H1 (cell line): ENCODE measurements around the gene CACNA2D4. TPM values are rescaled to one million over a fixed set of nuclear protein-coding genes. Genes with fewer than 3 reads are reported as not detected.

ENCODE experiments used
- CTCF ChIA-PET: fragments of 300-600 bp; sonication (Branson Sonifier 250); formaldehyde crosslinking; loops from one replicate; lab custom pipeline; 2021; ENCODE audit not compliant: partially characterized antibody; lab: Charles Lee
- POLR2A ChIA-PET: fragments of 300-600 bp; sonication (Branson Sonifier 250); formaldehyde crosslinking; loops from one replicate; lab custom pipeline; 2021; ENCODE audit warnings: inconsistent platforms; ENCODE audit not compliant: partially characterized antibody; lab: Charles Lee
- DNase-seq, 2 experiments: peaks; one replicate each; pipeline versions ENCODE4 v3.0.0 to v3.0.0-alpha.2; 2010 to 2022; ENCODE audit warnings: low spot score in 2 of 2, low read depth in 1 of 2, mixed read lengths in 1 of 2
- FAIRE-seq: peaks from 2 replicates; lab custom pipeline; 2011; peaks lifted over from hg19 to GRCh38; lab: Jason Lieb, UNC
- H2AFZ ChIP-seq: 2 replicates; pipeline ENCODE4 v1.8.1; 2012; ENCODE audit warnings: low read length, inconsistent platforms
- H2AK5ac ChIP-seq: 2 replicates; pipeline ENCODE4 v1.6.1; 2013; ENCODE audit warnings: low read depth, low read length
- H2BK120ac ChIP-seq: replicated peaks from 2 replicates; pipeline ENCODE3; 2013; ENCODE audit warnings: low read depth, low read length, inconsistent platforms
- H2BK12ac ChIP-seq: 2 replicates; pipeline ENCODE4 v1.6.1; 2013; ENCODE audit warnings: low read depth, low read length
- H2BK15ac ChIP-seq: 2 replicates; pipeline ENCODE4 v1.6.1; 2013; ENCODE audit warnings: low read length
- H2BK20ac ChIP-seq: 2 replicates; pipeline ENCODE4 v1.6.1; 2013; ENCODE audit warnings: low read length
- H2BK5ac ChIP-seq: 2 replicates; pipeline ENCODE4 v1.6.1; 2013; ENCODE audit warnings: low read depth, low read length
- H3K14ac ChIP-seq: 2 replicates; pipeline ENCODE4 v1.6.1; 2013; ENCODE audit warnings: inconsistent platforms; ENCODE audit not compliant: insufficient read length
- H3K18ac ChIP-seq: 2 replicates; pipeline ENCODE4 v1.6.1; 2013; ENCODE audit warnings: low read length; ENCODE audit errors: extremely low read depth
- H3K23ac ChIP-seq: 2 replicates; pipeline ENCODE4 v1.6.1; 2013; ENCODE audit warnings: inconsistent platforms; ENCODE audit not compliant: insufficient read length
- H3K23me2 ChIP-seq: 2 replicates; pipeline ENCODE4 v1.6.1; 2013; ENCODE audit warnings: low read depth, low read length
- H3K27ac ChIP-seq: 2 replicates; pipeline ENCODE4 v1.6.1; 2011; ENCODE audit warnings: low read depth, low read length, inconsistent platforms
- H3K27me3 ChIP-seq, 4 experiments: replicated peaks in 1 of 4; 1 replicate in 1 of 4; 2 replicates in 3 of 4; pipeline versions ENCODE4 v1.6.1 to v1.8.1; 2011 to 2013; ENCODE audit warnings: low read length in 3 of 4, mild to moderate bottlenecking in 3 of 4, inconsistent platforms in 2 of 4, mixed read lengths in 2 of 4, moderate library complexity in 1 of 4; ENCODE audit not compliant: control insufficient read depth in 3 of 4, insufficient read depth in 3 of 4; ENCODE audit errors: extremely low read depth in 1 of 4
- H3K36me3 ChIP-seq, 4 experiments: 2 replicates each; pipeline versions ENCODE4 v1.6.1 to v1.8.1; 2011 to 2013; ENCODE audit warnings: mild to moderate bottlenecking in 4 of 4, low read length in 3 of 4, moderate library complexity in 2 of 4, control low read depth in 1 of 4, inconsistent platforms in 1 of 4; ENCODE audit not compliant: insufficient read depth in 4 of 4, control insufficient read depth in 2 of 4
- H3K4ac ChIP-seq: replicated peaks from 2 replicates; pipeline ENCODE3; 2013; ENCODE audit warnings: low read length, low read depth, mixed read lengths, inconsistent platforms; ENCODE audit not compliant: insufficient read length
- H3K4me1 ChIP-seq, 4 experiments: replicated peaks in 1 of 4; 1 replicate in 1 of 4; 2 replicates in 3 of 4; pipeline versions ENCODE4 v1.6.1 to v1.8.1; 2011 to 2013; ENCODE audit warnings: low read length in 3 of 4, inconsistent platforms in 2 of 4, mixed read lengths in 1 of 4; ENCODE audit not compliant: insufficient read depth in 4 of 4, control insufficient read depth in 3 of 4
- H3K4me2 ChIP-seq, 2 experiments: 2 replicates each; pipeline versions ENCODE4 v1.6.1 to v1.8.1; 2011 to 2013; ENCODE audit warnings: low read depth in 2 of 2, low read length in 2 of 2, control low read depth in 1 of 2, inconsistent platforms in 1 of 2, mild to moderate bottlenecking in 1 of 2; ENCODE audit not compliant: insufficient read depth in 1 of 2
- H3K4me3 ChIP-seq, 4 experiments: fragments of 200-600, 300-600 bp in 1 of 4; sonication (generic), shearing (Covaris generic), sonication (Bioruptor Twin) in 1 of 4; 2 replicates each; pipeline versions ENCODE4 v1.5.1 to v1.8.1; 2011 to 2016; ENCODE audit warnings: low read length in 4 of 4, low read depth in 3 of 4, control low read depth in 2 of 4, inconsistent platforms in 2 of 4, mild to moderate bottlenecking in 2 of 4, mixed read lengths in 1 of 4, moderate library complexity in 1 of 4; ENCODE audit not compliant: insufficient read depth in 2 of 4; ENCODE audit errors: extremely low read depth in 1 of 4
- H3K56ac ChIP-seq: replicated peaks from 2 replicates; pipeline ENCODE3; 2013; ENCODE audit warnings: low read depth, mild to moderate bottlenecking, mixed read lengths, low read length, inconsistent platforms; ENCODE audit not compliant: insufficient read length
- H3K79me1 ChIP-seq: 2 replicates; pipeline ENCODE4 v1.6.1; 2013; ENCODE audit warnings: low read depth, low read length, control low read depth
- H3K79me2 ChIP-seq, 2 experiments: 2 replicates each; pipeline versions ENCODE4 v1.6.1 to v1.8.1; 2012 to 2013; ENCODE audit warnings: low read length in 2 of 2, mild to moderate bottlenecking in 2 of 2, inconsistent platforms in 1 of 2; ENCODE audit not compliant: insufficient read depth in 2 of 2, control insufficient read depth in 1 of 2
- H3K9ac ChIP-seq, 4 experiments: replicated peaks in 1 of 4; 1 replicate in 1 of 4; 2 replicates in 3 of 4; pipeline versions ENCODE4 v1.6.1 to v1.8.1; 2011 to 2013; ENCODE audit warnings: low read depth in 3 of 4, low read length in 3 of 4, control low read depth in 2 of 4, mild to moderate bottlenecking in 2 of 4, moderate library complexity in 2 of 4, inconsistent platforms in 1 of 4; ENCODE audit errors: extremely low read depth in 1 of 4
- H3K9me3 ChIP-seq, 2 experiments: 2 replicates each; pipeline versions ENCODE4 v1.6.1 to v1.8.1; 2012 to 2013; ENCODE audit warnings: mild to moderate bottlenecking in 2 of 2, moderate library complexity in 2 of 2, control low read depth in 1 of 2, inconsistent platforms in 1 of 2, low read depth in 1 of 2, low read length in 1 of 2, mixed read lengths in 1 of 2; ENCODE audit not compliant: insufficient read depth in 2 of 2
- H4K20me1 ChIP-seq, 2 experiments: replicated peaks in 1 of 2; 2 replicates each; pipeline versions ENCODE3 to v1.8.1; 2011 to 2013; ENCODE audit warnings: inconsistent platforms in 2 of 2, low read length in 2 of 2, mild to moderate bottlenecking in 1 of 2; ENCODE audit not compliant: insufficient read depth in 2 of 2, control insufficient read depth in 1 of 2
- H4K5ac ChIP-seq: 2 replicates; pipeline ENCODE4 v1.6.1; 2013; ENCODE audit warnings: low read length, low read depth, mixed read lengths, inconsistent platforms; ENCODE audit not compliant: insufficient read length
- H4K8ac ChIP-seq: 2 replicates; pipeline ENCODE4 v1.8.0; 2013; ENCODE audit warnings: mild to moderate bottlenecking, moderate library complexity, low read length, inconsistent platforms; ENCODE audit not compliant: insufficient read depth; ENCODE audit errors: extremely low read depth
- H4K91ac ChIP-seq: replicated peaks from 2 replicates; pipeline ENCODE3; 2013; ENCODE audit warnings: low read length, mixed read lengths, inconsistent platforms; ENCODE audit not compliant: insufficient read length
- BRCA1 ChIP-seq: IDR thresholded peaks from 2 replicates; pipeline ENCODE4 v1.6.1; 2012; ENCODE audit warnings: low read depth, low read length, improper control_type of control experiment
- EGR1 ChIP-seq: IDR thresholded peaks from 2 replicates; pipeline ENCODE4 v1.6.1; 2011; ENCODE audit warnings: low read depth, low read length, borderline replicate concordance
- JUND ChIP-seq: IDR thresholded peaks from 2 replicates; pipeline ENCODE4 v1.6.1; 2011; ENCODE audit warnings: mild to moderate bottlenecking, improper control_type of control experiment, low read length
- NRF1 ChIP-seq: IDR thresholded peaks from 2 replicates; pipeline ENCODE4 v1.6.1; 2011; ENCODE audit warnings: mild to moderate bottlenecking, low read depth, low read length, improper control_type of control experiment
- SAP30 ChIP-seq: fragments of 300-600 bp; sonication (generic); IDR thresholded peaks from 2 replicates; pipeline ENCODE4 v1.7.1; 2012; ENCODE audit warnings: low read length, moderate library complexity, mild to moderate bottlenecking, inconsistent platforms; ENCODE audit not compliant: insufficient read depth, insufficient replicate concordance
- SP2 ChIP-seq: IDR thresholded peaks from 2 replicates; pipeline ENCODE4 v1.6.1; 2012; ENCODE audit warnings: mild to moderate bottlenecking, low read length, inconsistent platforms
- WGBS, 2 experiments: shearing (Covaris generic) in 1 of 2; methylation state at CpG; one replicate each; pipeline versions ENCODE4 v1.1.6 to v1.1.7; 2013 to 2015; ENCODE audit warnings: low lambda C conversion rate in 2 of 2, mixed read lengths in 2 of 2, inconsistent platforms in 1 of 2, low coverage in 1 of 2, missing lambda C conversion rate in 1 of 2; ENCODE audit not compliant: insufficient replicate concordance in 2 of 2, insufficient coverage in 1 of 2, insufficient read length in 1 of 2; ENCODE audit errors: extremely low coverage in 1 of 2, missing lambda C conversion rate in 1 of 2; 5-methylcytosine and 5-hydroxymethylcytosine counted together
- polyA plus RNA-seq, 7 experiments: library from polyadenylated mRNA; depleted of rRNA in 3 of 7; stranded (reverse) in 5 of 7; unstranded in 2 of 7; fragments of >200 nt in 5 of 7; fragments of 200-250 nt in 2 of 7; gene quantifications; 1 replicate in 5 of 7; 2 replicates in 1 of 7; 4 replicates in 1 of 7; pipeline versions ENCODE4 v1.2.1 to v1.2.3, GENCODE V29; 2011 to 2013; ENCODE audit warnings: missing spikeins in 2 of 7, mixed read lengths in 2 of 7
- total RNA-seq: library from RNA; stranded (reverse); fragmentation: NEBNext Ultra II Directional; extraction: Animal tissue kit (Norgen Biotek cat#: 25700); gene quantifications from 2 replicates; pipeline ENCODE4 v1.2.1, GENCODE V29; 2021

CACNA2D4 gene
- total and polyA plus RNA-seq, 2 of the 8 experiments (the other 6 are each of a cell fraction or from before 2014, with no cell fraction given): 0.44 to 0.88 TPM

- Histone ChIP-seq H3K9ac (no peak overlapping the region), H4K8ac (no peak overlapping the region), H2BK15ac (no peak overlapping the region), H3K4me1 (peaks cover 0 to 18% (median 9%) of the 10 kb centered on the region in 4 experiments; a peak in 5 of 7 replicates), H3K56ac (no peak overlapping the region), H2BK12ac (no peak overlapping the region), H3K14ac (no peak overlapping the region), H3K27ac (no peak overlapping the region), H3K36me3 (no peaks in the 10 kb centered on the region), H3K4me3 (no peak overlapping the region), H4K20me1 (no peaks in the 10 kb centered on the region), H3K23ac (no peak overlapping the region), H4K91ac (no peak overlapping the region), H2AFZ (no peak overlapping the region), H3K23me2 (no peaks in the 10 kb centered on the region), H3K79me1 (no peaks in the 10 kb centered on the region), H3K9me3 (no peaks in the 10 kb centered on the region), H2AK5ac (no peak overlapping the region), H3K4me2 (no peak overlapping the region), H3K4ac (no peak overlapping the region), H4K5ac (no peak overlapping the region), H3K27me3 (no peaks in the 10 kb centered on the region), H2BK5ac (no peak overlapping the region), H2BK120ac (no peak overlapping the region), H3K18ac (no peak overlapping the region), H3K79me2 (no peaks in the 10 kb centered on the region), H2BK20ac (no peak overlapping the region)
- FAIRE-seq (no peak), DNase-seq (no peak)
- ChIA-PET CTCF (interaction anchor here (1.3 kb wide), 2 partner anchors 8 to 98 kb away, joined by 3 to 5 read pairs; no protein-coding TSS in a partner anchor), POLR2A (no interaction called here)
- WGBS, 2 experiments: 93% methylated on average over 13 of the region's 13 CpGs; no CpG with 5 or more reads in 1 of the 2 experiments
- TF ChIP-seq JUND: no peak
- no peak for TF ChIP-seq BRCA1
- TF ChIP-seq EGR1: no peak
- TF ChIP-seq SAP30: no peak
- no peak for TF ChIP-seq SP2
- TF ChIP-seq NRF1: no peak
Observed at GRCh38 chr12:1841586-1842182, 76.8 kb downstream of the CACNA2D4 start.
